H54 (cell line): ENCODE measurements around the gene HSPA14.
"Not testable (repeated sequence)": the region's sequence is repeated elsewhere in the genome, so short reads cannot be mapped to it uniquely, and the experiment has no call there.

Experiments
- DNase-seq: peaks from one replicate; pipeline ENCODE4 v3.0.0; 2011; ENCODE audit warnings: low spot score, mixed read lengths; ENCODE audit not compliant: insufficient read length
- FAIRE-seq: peaks from 3 replicates; lab custom pipeline; 2011; peaks lifted over from hg19 to GRCh38; lab: Jason Lieb, UNC
- POLR2A ChIP-seq: IDR thresholded peaks from 2 replicates; pipeline ENCODE4 v1.6.1; 2011; ENCODE audit warnings: low read depth, mild to moderate bottlenecking, low read length

Gene HSPA14

DNA sequence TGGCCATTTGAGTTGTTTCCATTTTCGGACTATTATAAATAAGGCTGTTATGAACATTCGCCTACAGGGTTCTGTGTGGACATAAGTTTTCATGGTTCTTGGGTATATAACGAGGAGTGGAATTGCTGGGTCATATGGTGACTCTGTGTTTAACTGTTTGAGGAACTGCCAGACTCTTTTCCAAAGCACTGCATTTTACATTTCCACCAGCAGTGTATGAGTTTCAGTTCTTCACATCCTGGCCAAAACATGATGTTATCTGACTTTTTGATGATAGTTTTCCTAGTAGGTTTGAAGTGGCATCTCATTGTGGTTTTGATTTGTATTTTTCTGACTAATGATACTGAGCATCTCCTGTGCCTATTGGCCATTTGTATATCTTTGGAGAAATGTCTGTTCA, 46.0 kb downstream of the HSPA14 start:
- DNase-seq (no peak), FAIRE-seq (no peak)
- TF ChIP-seq POLR2A = no peak

DNA sequence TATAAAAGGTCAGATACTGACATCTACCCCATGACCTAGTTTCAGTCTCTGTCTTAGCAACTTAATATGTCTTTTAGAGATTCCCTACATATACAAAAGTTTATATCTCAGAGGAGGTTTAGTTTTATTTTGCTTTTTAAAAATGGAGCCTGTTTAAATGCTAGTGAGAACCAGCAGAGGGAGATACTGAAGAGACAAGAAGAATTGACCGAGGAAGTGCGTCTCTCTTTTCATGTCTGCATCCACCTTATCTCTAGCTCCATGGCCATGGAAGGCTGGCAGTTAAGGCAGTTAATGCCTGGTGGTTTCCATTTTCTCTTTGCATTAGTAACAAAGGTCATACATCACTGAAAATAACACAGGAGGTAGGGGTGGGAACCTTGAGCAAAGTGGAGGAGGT, 51.2 kb downstream of the HSPA14 start:
- DNase-seq = no peak
- no peak for FAIRE-seq
- no peak for TF ChIP-seq POLR2A

DNA sequence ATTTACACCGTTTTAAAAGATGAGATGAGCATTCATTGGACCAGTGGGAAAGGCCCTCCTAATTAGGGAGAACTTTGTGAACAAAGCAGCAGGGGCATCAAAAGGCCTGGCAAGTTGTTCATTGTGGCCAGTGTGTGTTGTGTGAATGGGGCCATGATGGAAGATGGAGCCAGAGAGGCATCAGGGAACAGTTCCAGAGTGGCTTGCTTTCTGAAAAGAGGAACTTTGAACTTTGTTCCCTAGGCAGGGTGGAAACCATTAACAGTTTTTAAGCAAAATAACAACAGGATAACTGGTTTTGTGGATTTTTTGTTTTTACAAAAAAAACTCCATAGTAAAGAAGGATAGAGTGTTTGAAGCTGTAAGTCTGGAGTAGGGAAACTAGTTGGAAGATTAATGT, 53.0 kb downstream of the HSPA14 start:
- no peak for FAIRE-seq

DNA sequence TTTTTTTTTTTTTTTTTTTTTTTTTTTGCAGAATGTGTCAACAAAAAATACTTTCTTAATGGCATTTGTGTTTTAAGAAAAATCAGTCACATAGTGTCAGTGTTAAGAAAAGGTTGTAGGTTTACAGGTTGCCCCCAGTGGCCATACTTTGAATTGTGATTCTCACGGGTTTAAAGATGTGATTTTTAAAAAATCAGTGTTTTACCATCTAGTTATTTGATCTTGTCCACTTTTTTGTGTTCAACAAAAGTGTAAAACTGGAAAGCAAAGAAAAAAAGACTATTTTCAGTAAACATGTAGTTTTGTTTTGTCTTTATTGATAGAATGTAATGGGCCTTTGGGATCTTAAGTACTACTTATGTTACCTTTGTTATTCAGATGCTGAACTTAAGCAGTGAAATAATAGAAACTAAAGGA, 66.2 kb downstream of the HSPA14 start:
- FAIRE-seq (peak; percentile 57), DNase-seq (peak; percentile 7)
- no peak for TF ChIP-seq POLR2A

More for the DNA sequence above, 53.0 kb downstream of the HSPA14 start:
- no peak for DNase-seq
- no peak for TF ChIP-seq POLR2A

DNA sequence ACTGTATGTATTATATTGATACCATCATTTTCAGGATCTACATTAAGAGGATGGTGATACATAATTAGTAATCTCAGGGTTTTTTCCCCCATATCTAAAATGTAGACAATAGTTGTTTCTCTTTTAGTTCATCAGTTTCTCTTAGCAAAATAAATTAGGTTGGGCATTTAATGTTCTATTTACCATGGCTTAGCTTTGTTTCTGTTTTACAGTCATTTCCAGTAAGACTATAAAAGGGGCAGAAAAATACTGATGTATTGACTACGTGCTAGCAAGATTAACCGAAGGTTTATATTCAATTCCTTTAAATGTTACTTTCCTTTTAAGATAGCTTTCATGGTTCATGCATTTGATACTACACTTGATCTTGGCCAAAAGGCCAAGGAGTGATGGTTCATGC, 66.8 kb downstream of the HSPA14 start:
- TF ChIP-seq POLR2A = no peak
- FAIRE-seq (no peak), DNase-seq (no peak)

DNA sequence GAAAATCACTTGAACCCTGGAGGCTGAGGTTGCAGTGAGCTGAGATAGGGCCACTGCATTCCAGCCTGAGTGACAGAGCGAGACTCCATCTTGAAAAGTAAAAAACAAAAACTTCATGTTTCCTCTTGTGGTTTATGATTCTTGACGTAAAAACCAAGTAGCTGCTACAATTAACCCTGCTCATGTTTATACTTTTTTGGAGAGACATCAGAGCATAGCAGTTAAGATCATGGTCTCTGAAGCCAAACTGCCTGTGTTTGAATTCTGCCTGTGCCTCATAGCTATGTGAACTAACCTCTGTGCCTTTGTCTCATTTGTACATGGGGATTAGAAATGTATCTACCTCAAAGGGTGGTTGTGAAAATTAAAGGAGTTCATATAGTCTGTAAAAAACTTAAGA, 67.8 kb downstream of the HSPA14 start:
- no peak for FAIRE-seq

DNA sequence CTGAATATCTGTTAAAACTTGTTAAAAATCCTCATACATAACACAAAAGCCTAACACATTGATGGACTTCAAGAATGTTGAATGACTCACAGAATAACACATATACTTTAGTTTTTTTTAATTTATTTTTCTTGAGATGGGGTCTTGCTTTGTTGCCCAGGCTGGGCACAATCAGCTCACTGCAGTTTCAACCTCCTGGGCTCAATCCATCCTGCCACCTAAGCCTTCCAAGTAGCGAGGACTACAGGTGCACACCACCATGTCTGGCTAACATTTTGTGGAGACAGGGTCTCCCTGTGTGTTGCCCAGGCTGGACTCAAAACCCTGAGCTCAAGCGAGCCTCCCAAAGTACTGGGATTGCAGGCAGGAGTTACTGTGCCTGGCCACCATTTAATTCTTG, 68.7 kb downstream of the HSPA14 start:
- no peak for TF ChIP-seq POLR2A
- DNase-seq = no peak
- FAIRE-seq = no peak

More for the DNA sequence above, 67.8 kb downstream of the HSPA14 start:
- no peak for DNase-seq
- no peak for TF ChIP-seq POLR2A

DNA sequence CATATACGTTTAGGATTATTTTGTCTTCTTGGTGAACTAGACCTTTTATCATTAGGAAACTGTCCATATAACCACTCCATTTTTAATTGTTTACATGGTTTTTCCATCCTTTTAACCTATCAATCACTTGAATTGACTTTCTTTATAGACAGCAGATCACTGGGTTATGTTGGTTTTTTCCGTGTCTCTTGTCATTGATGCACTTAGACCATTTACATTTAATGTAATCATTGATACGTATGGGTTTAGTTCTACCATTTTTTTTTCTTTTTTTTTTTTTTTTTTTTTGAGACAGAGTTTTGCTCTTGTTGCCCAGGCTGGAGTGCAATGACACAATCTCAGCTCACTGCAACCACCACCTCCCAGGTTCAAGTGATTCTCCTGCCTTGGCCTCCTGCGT, 69.5 kb downstream of the HSPA14 start:
- not testable (repeated sequence) for FAIRE-seq, DNase-seq

DNA sequence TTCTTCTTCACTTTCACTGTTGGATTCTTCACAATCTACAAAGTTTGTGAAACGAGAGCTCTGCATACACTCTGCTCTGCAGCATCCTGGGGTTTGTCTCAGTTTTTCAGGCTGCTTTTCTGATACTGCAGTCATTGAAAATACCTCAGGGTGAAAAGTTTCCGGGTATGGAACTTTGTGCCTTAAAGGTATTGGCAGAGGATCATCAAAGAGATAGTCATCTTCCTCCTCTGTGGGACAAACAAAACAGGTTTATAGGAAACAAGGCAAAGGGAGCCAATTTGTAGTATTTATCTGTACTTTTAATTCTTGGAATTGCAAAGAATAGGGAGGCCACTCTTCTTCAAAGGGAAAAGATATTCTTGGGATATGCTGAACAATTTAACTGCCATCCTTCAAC, 71.0 kb downstream of the HSPA14 start:
- FAIRE-seq (no peak), DNase-seq (no peak)
- TF ChIP-seq POLR2A = no peak

DNA sequence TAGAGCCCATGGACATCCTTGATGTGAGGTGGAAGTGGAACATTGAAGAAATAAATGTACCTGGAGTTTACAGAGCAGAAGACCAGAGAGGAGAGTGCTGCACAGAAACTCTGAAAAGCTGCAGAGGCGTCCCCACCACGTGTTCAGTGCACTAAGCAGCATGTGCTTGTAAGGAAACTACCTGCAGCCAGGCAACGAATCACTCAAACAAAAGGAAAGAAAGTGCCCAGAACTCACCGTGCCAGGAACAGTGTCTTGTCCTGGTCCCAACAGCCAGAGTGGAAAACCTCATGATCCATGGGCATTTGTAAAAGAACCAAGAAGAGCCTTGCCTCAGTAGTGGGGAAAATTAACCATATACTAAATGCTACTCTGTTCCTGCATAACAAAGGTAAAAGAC, 72.8 kb downstream of the HSPA14 start:
- DNase-seq (no peak), FAIRE-seq (no peak)
- no peak for TF ChIP-seq POLR2A

DNA sequence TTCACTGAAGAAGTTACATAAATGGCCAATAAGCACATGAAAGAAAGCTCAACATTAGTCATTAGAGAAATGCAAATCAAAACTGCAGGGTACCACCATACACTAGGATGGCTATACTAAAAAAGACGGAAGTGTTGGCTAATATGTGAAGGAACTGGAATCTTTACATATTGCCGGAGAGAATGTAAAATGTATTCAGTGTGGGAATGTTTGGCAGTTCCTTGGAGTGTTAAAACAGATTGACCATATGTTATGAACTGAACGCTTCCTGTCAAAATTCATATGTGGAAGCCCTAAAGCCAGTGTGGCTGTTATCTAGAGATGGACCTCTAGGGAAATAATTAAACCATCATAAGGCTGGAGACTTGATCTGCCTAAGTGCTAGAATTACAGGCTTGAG, 73.7 kb downstream of the HSPA14 start:
- no peak for TF ChIP-seq POLR2A
- DNase-seq (no peak), FAIRE-seq (no peak)

DNA sequence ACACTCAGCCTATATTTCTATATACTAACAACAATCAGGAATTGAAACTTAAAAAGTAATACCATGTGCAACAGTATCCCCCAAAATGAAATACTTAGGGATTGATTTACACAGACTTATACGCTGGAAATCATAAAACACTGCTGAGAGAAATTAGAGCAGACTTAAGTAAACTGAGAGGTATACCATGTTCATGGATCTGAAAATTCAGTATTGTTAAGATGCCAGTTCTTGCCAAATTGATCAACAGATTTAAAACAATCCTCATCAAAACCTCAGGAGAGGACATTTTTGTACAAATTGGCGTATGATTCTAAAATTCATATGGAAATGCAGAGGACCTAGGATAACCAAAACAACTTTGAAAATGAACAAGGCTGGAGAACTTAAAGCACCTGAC, 78.5 kb downstream of the HSPA14 start:
- DNase-seq (no peak), FAIRE-seq (no peak)
- no peak for TF ChIP-seq POLR2A

DNA sequence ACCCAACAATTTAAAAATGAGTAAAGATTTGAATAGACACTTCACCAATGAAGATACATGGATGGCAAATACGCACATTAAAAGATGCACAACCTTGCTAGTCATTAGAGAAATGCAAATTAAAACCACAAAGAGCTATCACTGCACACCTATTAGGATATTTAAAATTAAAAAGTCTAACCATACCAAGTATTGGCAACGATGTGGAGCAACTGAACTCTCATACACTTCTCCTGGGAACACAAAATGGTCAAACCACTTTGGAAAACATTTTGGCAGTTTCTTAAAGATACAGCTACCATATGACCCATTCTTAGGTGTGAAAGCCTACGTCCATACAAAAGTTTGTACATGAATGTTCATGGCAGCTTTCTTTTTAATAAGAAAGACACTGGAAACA, 79.7 kb downstream of the HSPA14 start:
- TF ChIP-seq POLR2A = no peak
- no peak for DNase-seq
- FAIRE-seq = peak; percentile 30

DNA sequence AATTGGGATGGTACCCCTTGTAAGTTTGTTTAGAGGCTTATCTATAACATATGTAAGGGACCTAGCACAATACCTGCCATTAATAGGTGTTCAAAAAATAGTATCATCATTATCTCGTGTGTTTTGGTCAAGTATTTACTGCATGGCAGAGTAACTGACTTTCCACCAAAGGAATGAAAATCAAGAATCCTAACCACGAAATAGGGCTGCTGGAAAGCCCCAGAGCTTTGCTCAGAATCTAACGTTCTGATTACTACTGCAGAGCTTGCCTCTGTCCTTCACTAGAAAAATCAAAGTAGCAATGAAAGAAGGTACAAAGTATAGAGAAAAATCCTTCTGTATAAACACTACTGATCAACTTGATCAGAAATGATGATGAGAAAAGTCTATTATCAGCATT, 80.9 kb downstream of the HSPA14 start:
- FAIRE-seq = no peak
- no peak for TF ChIP-seq POLR2A

More for the DNA sequence above, 80.9 kb downstream of the HSPA14 start:
- no peak for DNase-seq
